HG03064 (cell line): ENCODE measurements around the gene GFRA3.
"Not testable (repeated sequence)": the region's sequence is repeated elsewhere in the genome, so short reads cannot be mapped to it uniquely, and the experiment has no call there.

Experiments used
- ATAC-seq: cut with Tn5 transposase; IDR thresholded peaks from one replicate; pipeline ENCODE4 v1.9.1; 2021; ENCODE audit warnings: low read depth; ENCODE audit not compliant: unreplicated experiment

Gene GFRA3, protein sequence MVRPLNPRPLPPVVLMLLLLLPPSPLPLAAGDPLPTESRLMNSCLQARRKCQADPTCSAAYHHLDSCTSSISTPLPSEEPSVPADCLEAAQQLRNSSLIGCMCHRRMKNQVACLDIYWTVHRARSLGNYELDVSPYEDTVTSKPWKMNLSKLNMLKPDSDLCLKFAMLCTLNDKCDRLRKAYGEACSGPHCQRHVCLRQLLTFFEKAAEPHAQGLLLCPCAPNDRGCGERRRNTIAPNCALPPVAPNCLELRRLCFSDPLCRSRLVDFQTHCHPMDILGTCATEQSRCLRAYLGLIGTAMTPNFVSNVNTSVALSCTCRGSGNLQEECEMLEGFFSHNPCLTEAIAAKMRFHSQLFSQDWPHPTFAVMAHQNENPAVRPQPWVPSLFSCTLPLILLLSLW

DNA sequence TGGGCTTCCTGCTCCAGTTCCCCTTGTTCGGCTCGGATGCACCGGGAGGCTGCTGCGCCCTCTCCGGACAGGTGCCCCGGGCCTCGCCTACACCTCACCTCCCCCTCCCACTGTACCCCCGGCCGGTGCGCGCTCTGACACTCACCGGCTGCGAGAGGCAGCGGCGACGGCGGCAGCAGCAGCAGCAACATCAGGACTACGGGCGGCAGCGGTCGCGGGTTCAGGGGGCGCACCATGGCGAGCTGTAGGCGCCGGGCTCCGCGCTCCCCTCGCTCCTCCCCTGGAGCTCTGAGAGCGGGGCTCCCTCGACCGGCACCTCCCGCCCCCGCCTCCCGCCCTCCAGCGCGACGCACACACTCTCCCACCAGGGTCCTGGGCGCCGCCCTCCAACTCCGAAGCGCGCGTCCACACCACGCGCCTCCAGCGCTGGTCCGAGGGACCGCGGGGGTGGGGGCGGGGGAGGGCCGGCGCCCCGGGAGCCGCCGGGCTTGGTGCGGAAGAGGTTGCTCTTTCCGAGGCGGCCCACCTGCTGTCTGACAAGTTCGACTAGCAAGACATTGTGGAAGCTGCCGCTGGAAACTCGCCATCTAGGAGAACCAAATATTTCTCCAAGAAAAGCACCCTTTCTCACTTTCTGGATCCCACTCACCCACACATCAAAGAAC lies at the start of gene GFRA3:
GFRA3 (minus strand) TSS at position 433 of the 665 bp plus-strand sequence; CDS start at position 236, 197 bp downstream.
- no peak for ATAC-seq

DNA sequence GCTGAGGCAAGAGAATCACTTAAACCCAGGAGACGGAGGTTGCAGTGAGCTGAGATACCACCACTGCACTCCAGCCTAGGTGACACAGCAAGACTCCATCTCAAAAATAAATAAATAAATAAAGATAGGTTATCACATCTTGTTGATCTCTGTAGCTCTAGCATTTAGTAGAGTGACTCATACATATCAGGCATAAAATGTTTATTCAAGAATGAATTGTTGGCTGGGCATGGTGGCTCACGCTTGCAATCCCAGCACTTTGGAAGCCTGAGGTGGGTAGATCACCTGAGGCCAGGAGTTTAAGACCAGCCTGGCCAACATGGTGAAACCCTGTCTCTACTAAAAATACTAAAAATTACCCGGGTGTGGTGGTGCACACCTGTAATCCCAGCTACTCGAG lies 43.8 kb upstream of the GFRA3 start:
- not testable (repeated sequence) for ATAC-seq

- ATAC-seq = no peak
These were observed 41.9 kb upstream of the GFRA3 start for GRCh38 chr5:138316355-138316754.

DNA sequence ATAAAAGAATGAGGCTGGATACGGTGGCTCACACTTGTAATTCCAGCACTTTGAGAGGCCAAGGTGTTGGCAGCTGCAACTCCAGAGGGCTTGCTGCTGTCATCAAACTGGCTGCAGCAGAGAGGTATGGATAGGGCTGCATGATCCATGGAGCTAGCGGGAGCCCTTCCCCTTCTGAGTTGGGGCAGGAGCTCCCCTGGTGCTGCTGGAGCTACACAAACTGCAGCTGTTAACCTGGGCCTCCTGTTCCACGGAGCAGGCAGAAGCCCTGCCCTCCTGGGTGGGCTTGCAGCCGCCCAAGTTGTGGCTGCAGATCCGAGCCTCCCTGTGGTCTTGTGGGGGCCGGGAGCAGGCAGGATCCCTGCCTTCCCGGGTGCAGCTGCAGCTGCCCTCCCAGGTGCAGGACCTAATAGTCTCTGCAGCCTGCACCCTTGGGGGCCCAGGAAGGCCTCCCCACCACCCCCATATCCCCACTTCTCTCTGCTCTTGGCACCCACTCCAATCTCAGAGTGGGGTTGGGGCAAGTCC lies 41.4 kb upstream of the GFRA3 start:
- no peak for ATAC-seq

- ATAC-seq = no peak
These were observed 31.4 kb upstream of the GFRA3 start for GRCh38 chr5:138305797-138306196.

- no peak for ATAC-seq
These were observed 29.0 kb upstream of the GFRA3 start for GRCh38 chr5:138303372-138303771.

GRCh38 chr5:138289296-138289695 lies 14.9 kb upstream of the GFRA3 start:
- ATAC-seq = no peak

- no peak for ATAC-seq
These were observed 12.8 kb upstream of the GFRA3 start for GRCh38 chr5:138287246-138287645.

DNA sequence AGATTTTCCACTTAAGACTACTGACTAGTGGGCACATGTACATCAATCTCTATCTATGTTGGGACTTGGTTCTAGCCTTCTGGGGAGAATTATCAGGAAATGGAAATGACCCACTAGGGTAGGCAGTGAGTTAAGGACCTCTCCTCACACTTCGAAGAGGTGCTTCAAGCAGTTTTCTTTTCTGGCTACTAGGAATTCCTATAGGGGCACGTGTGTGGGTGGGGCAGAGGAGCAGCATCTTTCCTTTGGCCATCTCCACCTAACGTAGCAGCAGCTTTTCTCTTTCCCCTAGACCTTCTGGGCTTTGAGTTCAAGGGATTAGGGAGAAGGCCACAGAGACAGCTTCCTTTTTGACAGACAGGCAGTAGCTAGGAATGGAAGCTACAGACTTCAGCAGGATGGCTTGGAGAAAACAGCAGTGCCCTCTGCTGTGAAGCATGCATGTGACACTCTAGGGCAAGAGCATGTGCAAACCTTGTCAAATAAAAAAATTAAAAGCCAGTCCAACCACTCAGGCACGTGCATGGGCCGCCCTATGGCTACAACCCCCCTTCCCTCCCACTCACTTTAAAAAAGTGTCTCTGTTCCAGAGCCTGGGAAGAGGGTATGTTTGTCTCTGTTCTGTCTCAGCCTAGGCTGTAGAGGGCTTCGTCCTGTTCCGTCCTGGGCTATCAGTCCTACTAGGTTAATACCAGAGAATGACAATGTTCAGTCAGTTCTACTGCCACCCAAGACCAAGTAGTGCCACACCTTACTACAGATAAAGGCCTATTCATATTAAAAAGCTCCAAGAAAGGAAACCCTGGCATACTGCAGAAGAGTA lies 8.7 kb upstream of the GFRA3 start:
- ATAC-seq = no peak

DNA sequence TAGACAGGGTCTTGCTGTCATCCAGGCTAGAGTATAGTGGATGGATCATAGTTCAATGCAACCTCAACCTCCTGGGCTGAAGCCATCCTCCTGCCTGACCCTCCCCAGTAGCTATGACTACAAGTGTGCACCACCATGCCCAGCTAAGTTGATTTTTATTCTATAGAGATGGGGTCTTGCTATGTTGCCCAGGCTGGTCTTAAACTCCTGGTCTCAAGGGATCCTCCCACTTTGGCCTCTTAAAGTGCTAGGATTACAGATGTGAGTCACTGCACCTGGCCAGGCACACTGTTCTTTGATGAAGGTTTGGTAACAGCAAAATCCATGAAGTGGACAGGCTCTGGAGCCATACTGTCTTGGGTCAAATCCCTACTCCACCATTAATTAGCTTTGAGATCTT lies 6.5 kb upstream of the GFRA3 start:
- ATAC-seq = no peak

GRCh38 chr5:138276402-138277054 lies 2.1 kb upstream of the GFRA3 start:
- no peak for ATAC-seq

GRCh38 chr5:138275895-138276294 lies 1.5 kb upstream of the GFRA3 start:
- no peak for ATAC-seq

DNA sequence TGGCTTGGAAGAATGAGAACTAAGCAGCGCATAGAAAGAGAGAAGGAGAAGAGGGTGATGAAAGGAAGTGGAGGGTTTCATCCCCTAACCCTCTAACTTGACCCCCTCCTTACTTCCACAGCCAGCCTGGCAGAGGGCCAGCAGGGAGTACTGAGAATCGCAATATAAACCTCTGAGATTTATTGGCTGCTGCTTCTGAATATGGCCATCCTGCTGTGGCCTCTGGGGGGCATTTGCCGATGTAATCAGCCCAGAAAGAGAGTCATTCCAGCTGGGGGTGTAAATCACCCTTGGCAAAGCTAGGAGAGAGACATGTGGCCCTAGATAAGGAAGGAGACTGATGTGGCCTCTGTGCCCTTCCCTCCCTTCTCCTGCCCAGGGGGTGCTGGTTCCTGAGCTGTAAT lies 960 bp upstream of the GFRA3 start:
- ATAC-seq = no peak

- ATAC-seq = no peak
These were observed 610 bp downstream of the GFRA3 start for GRCh38 chr5:138273834-138274188.

DNA sequence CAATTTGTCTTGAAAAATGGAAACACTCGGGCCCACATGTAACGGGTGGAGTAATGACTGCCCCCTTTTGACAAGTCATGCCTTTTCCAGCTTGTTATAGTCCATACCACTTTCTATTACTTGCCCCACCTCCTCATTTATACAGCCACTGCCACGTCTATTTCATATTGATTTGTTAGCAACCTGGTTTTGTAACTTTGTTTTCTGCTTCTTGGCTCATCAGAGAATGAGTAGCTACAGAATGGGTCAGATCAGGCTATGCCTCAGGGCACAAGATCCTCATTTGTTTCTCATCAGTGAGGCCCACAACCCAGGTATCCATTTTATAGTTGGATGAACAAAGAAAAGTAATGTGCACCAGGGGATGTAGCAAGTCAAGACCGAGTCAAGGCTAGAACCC lies 1.7 kb downstream of the GFRA3 start:
- no peak for ATAC-seq

DNA sequence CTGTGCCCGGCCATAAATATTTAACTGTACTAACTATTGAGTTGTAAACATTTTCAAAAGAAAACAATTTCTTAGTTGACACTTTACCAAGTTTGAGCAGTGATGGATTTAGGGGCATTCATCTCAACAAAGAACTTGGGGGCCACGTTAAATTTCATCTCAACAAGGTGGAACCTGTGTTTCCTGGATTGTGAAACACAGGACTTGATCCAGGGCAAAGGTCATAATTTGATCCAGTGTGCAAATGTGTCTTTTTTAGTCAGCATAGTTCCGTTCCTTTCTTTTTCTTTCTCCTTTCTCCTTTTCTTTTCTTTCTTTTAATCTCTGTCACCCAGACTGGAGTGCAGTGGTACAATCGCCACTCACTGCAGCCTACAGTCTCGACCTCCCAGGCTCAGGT lies 3.1 kb downstream of the GFRA3 start:
- ATAC-seq = no peak

DNA sequence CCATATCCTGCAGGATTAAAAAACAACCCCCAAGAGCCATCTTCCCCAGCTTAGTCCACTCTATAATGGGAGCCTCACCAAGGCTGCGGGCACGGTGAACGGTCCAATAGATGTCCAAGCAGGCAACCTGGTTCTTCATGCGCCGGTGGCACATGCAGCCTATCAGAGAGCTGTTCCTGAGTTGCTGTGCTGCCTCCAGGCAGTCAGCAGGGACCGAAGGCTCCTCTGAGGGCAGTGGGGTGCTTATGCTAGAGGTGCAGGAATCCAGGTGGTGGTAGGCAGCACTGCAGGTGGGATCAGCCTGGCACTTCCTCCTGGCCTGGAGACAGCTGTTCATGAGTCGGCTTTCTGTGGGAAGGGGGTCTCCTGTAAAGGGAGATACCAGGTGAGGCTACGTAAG lies 10.2 kb downstream of the GFRA3 start:
- ATAC-seq = no peak

- ATAC-seq = no peak
These were observed 10.8 kb downstream of the GFRA3 start for GRCh38 chr5:138263581-138263980.

GRCh38 chr5:138258704-138259292 lies 15.6 kb downstream of the GFRA3 start:
- ATAC-seq = no peak

DNA sequence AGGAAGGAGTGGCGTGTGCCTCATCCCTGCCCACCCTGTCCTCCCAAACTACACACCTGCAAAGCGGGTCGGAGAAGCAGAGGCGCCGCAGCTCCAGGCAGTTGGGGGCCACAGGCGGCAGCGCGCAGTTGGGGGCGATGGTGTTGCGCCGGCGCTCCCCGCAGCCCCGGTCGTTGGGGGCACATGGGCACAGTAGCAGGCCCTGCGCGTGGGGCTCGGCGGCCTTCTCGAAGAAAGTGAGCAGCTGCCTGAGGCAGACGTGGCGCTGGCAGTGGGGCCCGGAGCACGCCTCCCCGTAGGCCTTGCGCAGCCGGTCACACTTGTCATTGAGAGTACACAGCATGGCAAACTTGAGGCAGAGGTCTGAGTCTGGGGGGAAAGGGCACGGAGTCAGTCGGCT lies 16.8 kb downstream of the GFRA3 start:
- ATAC-seq = no peak
